Activated naive CD4-positive, alpha-beta T cell treated with anti-CD3 and anti-CD28 coated beads, Interleukin-2, amount 10 ng/mL, durations not matched to agents 5 hours and 36 hours (primary cell): ENCODE data around the gene OTUB2. TPM values are rescaled to one million over a fixed set of nuclear protein-coding genes. Genes with fewer than 3 reads are reported as not detected.

Experiments
- total RNA-seq, 2 experiments: library from RNA; stranded (reverse); gene quantifications; one replicate each; pipeline ENCODE4 v1.2.3, GENCODE V29; 2021

Gene OTUB2
- 1 to 10 TPM; 1.8 to 2.4 TPM for total RNA-seq

DNA sequence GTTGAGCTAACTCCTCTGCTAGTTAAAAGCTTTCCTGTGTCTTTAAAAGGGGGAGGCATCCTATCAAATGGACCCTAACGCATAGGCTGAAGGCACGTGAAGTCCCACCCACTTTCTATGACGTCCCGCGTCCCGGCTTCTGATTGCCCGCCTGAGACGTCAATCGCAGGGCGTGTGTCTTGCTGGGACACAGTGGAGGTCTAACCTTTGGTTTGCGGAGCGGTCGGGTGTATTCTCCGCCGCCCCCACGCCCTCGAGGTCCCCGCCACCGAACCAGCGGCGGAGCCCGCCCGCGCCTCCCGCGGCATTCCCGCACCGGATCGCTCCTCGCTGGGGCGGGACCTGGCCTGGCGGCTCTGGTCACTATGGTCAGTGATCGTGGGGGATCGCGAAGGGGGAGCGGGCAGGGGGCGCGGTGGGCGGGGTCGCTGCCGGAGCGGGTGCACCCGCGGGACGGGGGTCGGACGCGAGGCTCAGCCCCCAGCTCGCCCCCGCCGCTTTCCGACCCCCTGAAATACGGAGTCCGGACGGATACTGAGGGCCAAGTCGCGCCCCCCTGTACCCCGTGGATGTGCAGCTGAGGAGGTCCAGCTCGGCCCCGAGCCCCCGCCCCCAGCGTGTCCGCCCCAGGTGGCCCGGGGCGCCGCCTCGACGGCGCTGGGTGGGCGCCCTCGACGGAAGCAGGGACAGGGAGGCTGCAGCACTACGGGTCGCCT, at the start of gene OTUB2:
Gene OTUB2 (plus strand): TSS at position 168 of the 716 bp plus-strand sequence. CDS start 198 bp downstream, at position 366.

DNA sequence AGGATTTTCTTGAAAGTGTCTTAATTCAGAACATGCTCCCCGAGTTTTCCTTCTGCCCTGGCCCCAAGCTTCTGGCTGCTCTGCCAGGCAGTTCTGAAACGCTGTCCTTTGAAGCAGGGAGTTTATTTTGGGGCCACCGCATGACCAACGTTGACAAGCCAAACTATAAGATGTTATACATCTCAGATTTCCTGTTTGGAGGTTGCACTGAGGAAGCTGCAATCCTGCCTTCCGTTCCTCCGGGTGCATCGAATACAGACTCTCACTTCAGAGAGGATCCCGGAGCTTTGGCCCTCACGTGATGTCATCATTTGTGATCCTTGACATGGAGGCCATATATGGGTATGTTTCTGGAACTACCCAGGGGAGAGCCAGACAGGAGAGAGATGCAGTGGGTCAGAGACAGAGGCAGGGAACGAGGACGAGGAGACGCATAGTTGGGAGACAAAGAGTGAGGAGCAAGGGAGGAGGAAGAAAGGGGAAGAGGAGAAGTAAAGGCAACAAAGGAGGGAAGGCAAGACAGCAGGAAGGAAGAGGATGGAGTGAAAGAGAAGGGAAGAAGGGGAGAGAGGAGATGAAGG, 49.6 kb upstream of the OTUB2 start, which contains the start of gene ASB2:
Gene ASB2 (minus strand): TSS at position 94 of the 581 bp plus-strand sequence. CDS start 12,031 bp downstream, outside the sequence.

GRCh38 chr14:93997082-93997481, 29.1 kb upstream of the OTUB2 start, which contains the start of gene CCDC197:
TSS of gene CCDC197 (plus strand) at chr14:93997301. CDS start at chr14:93998132, 831 bp downstream.

DNA sequence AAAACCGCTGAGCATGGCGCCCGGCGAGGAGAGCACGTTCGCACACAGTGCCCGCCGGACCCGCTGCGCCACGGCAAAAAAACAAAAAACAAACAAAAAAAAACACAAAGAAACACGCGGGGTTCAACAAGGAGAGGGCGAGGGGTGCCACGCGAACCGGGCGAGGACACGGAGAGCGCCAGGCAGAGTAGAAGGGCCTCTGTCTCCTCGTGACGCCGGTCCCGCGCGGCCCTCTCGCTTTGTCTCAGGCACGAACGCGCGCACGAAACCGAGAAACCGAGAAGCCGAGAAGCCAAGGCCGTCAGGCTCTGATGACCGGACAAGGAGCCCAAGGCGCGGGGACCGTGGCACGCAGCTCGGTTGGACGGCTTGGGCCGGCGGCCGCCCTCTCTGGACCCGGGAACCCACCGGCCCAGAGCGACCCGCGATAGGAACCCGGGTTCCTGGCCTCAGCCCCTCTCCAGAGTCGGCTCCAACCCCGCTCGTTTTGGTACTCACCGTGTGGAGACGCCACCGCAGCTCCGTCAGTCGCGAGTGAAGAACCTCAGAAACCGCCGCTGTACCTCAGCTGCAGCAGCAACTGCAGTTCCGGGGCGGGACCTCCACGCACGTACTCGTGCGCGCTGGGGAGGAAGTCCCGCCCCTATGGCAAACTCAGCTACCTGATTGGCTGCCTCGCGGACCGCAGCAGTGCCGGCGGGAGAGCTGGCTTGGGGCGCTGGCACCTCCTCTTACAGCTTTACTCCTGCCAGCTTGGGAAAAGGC, 54.7 kb downstream of the OTUB2 start, which contains the start of the genes DDX24 and IFI27L1:
Gene DDX24 (minus strand): TSS at position 582 of the 765 bp plus-strand sequence. CDS start 1,460 bp downstream, outside the sequence.
Gene IFI27L1 (plus strand): TSS at position 690 of the 765 bp plus-strand sequence. CDS start 15,628 bp downstream, outside the sequence.

Other genes with a start within 250 kb of the OTUB2 start
- gene PRIMA1, start 237.9 kb upstream of the OTUB2 start, total RNA-seq, result not detected
- not detected for gene FAM181A, start 99.0 kb upstream of the OTUB2 start, total RNA-seq
- gene ASB2, start 49.8 kb upstream of the OTUB2 start, total RNA-seq, result 10 to 100 TPM; 22.9 to 24.2 TPM
- not detected for gene CCDC197, start 29.0 kb upstream of the OTUB2 start, total RNA-seq
- 100 to 1,000 TPM; 198 to 201 TPM for gene DDX24, start 54.9 kb downstream of the OTUB2 start, total RNA-seq
- 10 to 100 TPM; 25.3 to 25.7 TPM for gene IFI27L1, start 55.0 kb downstream of the OTUB2 start, total RNA-seq
- gene IFI27, start 84.4 kb downstream of the OTUB2 start, total RNA-seq, result 1 to 10 TPM; 1.6 to 3.4 TPM
- gene IFI27L2, start 103.3 kb downstream of the OTUB2 start, total RNA-seq, result 10 to 100 TPM; 82.9 to 87.0 TPM
- 1 to 10 TPM; 2.6 to 3.0 TPM for gene PPP4R4, start 148.0 kb downstream of the OTUB2 start, total RNA-seq